OCI-LY7 (cell line): ENCODE data around the gene IGFBP1. TPM values are rescaled to one million over a fixed set of nuclear protein-coding genes. Genes with fewer than 3 reads are reported as not detected.
"Not testable (repeated sequence)": the region's sequence is repeated elsewhere in the genome, so short reads cannot be mapped to it uniquely, and the experiment has no call there.

Source experiments
- BruUV-seq: library from RNA; stranded (reverse); fragments of 400-500 nt; replicated peaks from 2 replicates; lab custom pipeline; 2021; lab: Mats Ljungman, UMichigan
- CTCF ChIA-PET: fragments of 300-600 bp; sonication (Branson Sonifier 250); formaldehyde crosslinking; loops from one replicate; lab custom pipeline; 2022; ENCODE audit warnings: antibody characterized with exemption; ENCODE audit not compliant: unreplicated experiment; lab: Charles Lee
- POLR2A ChIA-PET: fragments of 300-600 bp; sonication (Branson Sonifier 250); formaldehyde crosslinking; loops from one replicate; lab custom pipeline; 2022; ENCODE audit warnings: antibody characterized with exemption; lab: Charles Lee
- DNase-seq: peaks from one replicate; pipeline ENCODE4 v3.0.0-alpha.2; 2015; ENCODE audit warnings: low spot score
- H2AFZ ChIP-seq: fragments of 200-600 bp; sonication (generic), shearing (Covaris generic); 2 replicates; pipeline ENCODE4 v1.6.1; 2014; ENCODE audit warnings: mild to moderate bottlenecking, antibody characterized with exemption, low read length, moderate library complexity
- H3K27ac ChIP-seq: fragments of 200-600 bp; sonication (generic); 2 replicates; pipeline ENCODE4 v1.5.1; 2014; ENCODE audit warnings: mixed run types, low read depth, mild to moderate bottlenecking, moderate library complexity, low read length, inconsistent platforms; ENCODE audit not compliant: poor library complexity, severe bottlenecking
- H3K36me3 ChIP-seq: fragments of 200-600 bp; sonication (generic); 2 replicates; pipeline ENCODE4 v1.6.1; 2014; ENCODE audit warnings: mild to moderate bottlenecking, antibody characterized with exemption, low read length, moderate library complexity, mixed read lengths; ENCODE audit not compliant: insufficient read depth
- H3K4me1 ChIP-seq: fragments of 200-600 bp; sonication (generic); 2 replicates; pipeline ENCODE4 v1.5.1; 2014; ENCODE audit warnings: mild to moderate bottlenecking, low read length; ENCODE audit not compliant: insufficient read depth, poor library complexity, severe bottlenecking
- H3K4me2 ChIP-seq: fragments of 200-600 bp; sonication (generic); 2 replicates; pipeline ENCODE4 v1.6.1; 2014; ENCODE audit warnings: mild to moderate bottlenecking, low read length
- H3K4me3 ChIP-seq: fragments of 200-600 bp; sonication (generic); 2 replicates; pipeline ENCODE4 v1.5.1; 2014; ENCODE audit warnings: mild to moderate bottlenecking, low read depth, low read length; ENCODE audit not compliant: poor library complexity, severe bottlenecking
- H3K79me2 ChIP-seq: fragments of 200-600 bp; sonication (generic); 2 replicates; pipeline ENCODE4 v1.6.1; 2016; ENCODE audit warnings: low read depth, mild to moderate bottlenecking, low read length, moderate library complexity, mixed read lengths; ENCODE audit not compliant: insufficient read depth
- H3K9me2 ChIP-seq: fragments of 200-600 bp; sonication (generic); 2 replicates; pipeline ENCODE4 v1.6.1; 2016; ENCODE audit warnings: mild to moderate bottlenecking, low read length, mixed read lengths; ENCODE audit not compliant: insufficient read depth
- H3K9me3 ChIP-seq: fragments of 200-600 bp; sonication (generic); 2 replicates; pipeline ENCODE4 v1.6.1; 2014; ENCODE audit warnings: mild to moderate bottlenecking, mixed run types, low read length, mixed read lengths
- H4K20me1 ChIP-seq: fragments of 200-600 bp; sonication (generic); 2 replicates; pipeline ENCODE4 v1.6.1; 2014; ENCODE audit warnings: mild to moderate bottlenecking, antibody characterized with exemption, low read length, moderate library complexity, mixed read lengths; ENCODE audit not compliant: insufficient read depth
- CTCF ChIP-seq: fragments of 200-600 bp; sonication (generic); conservative IDR thresholded peaks from 2 replicates; pipeline ENCODE4 v1.5.1; 2014; ENCODE audit warnings: mild to moderate bottlenecking, antibody characterized with exemption, low read length, moderate library complexity, mixed read lengths
- EZH2phosphoT487 ChIP-seq: fragments of 200-600 bp; sonication (generic); IDR thresholded peaks from 2 replicates; pipeline ENCODE4 v1.6.1; 2018; ENCODE audit warnings: low read depth, borderline replicate concordance, mild to moderate bottlenecking, mixed run types, antibody characterized with exemption, low read length, moderate library complexity, mixed read lengths
- intact Hi-C: fragments of 100-400 bp; cut with micrococcal nuclease; formaldehyde crosslinking; loops from one replicate; pipeline ENCODE4 v1.10.0; 2022; ENCODE audit not compliant: unreplicated experiment
- total RNA-seq, 2 experiments: library from RNA; depleted of rRNA in 1 of 2; stranded (reverse); fragments of >200 nt in 1 of 2; shearing (Covaris generic) in 1 of 2; gene quantifications; 2 replicates each; pipeline ENCODE4 v1.2.3, GENCODE V29; 2014 to 2022

IGFBP1 gene
- total RNA-seq, 2 experiments from 2014 or later, result not detected

GRCh38 chr7:45938626-45939302 is 50.5 kb downstream of the IGFBP1 start:
- Histone ChIP-seq H3K9me2 (no peaks in the 10 kb centered on the region), H3K9me3 (no peaks in the 10 kb centered on the region), H2AFZ (no peak overlapping the region), H3K27ac (no peak overlapping the region), H3K4me3 (no peak overlapping the region), H3K4me2 (no peak overlapping the region), H3K4me1 (no peaks in the 10 kb centered on the region), H4K20me1 (no peaks in the 10 kb centered on the region), H3K36me3 (no peaks in the 10 kb centered on the region), H3K79me2 (no peaks in the 10 kb centered on the region)
- intact Hi-C loops, result no loop called here
- no peak for DNase-seq
- POLR2A ChIA-PET, result no interaction called here
- peak; percentile 24; the same call in 1 of the 2 replicates for TF ChIP-seq CTCF
- no peak for TF ChIP-seq EZH2phosphoT487
- CTCF ChIA-PET, result no interaction called here
- no TSS peak for BruUV-seq

GRCh38 chr7:45939574-45939973 is 51.3 kb downstream of the IGFBP1 start:
- POLR2A ChIA-PET, result no interaction called here
- BruUV-seq, result no TSS peak
- Histone ChIP-seq H4K20me1 (no peaks in the 10 kb centered on the region), H3K9me2 (no peaks in the 10 kb centered on the region), H3K4me2 (no peak overlapping the region), H2AFZ (no peak overlapping the region), H3K4me3 (no peak overlapping the region), H3K79me2 (no peaks in the 10 kb centered on the region), H3K27ac (no peak overlapping the region), H3K36me3 (no peaks in the 10 kb centered on the region), H3K4me1 (no peaks in the 10 kb centered on the region), H3K9me3 (no peaks in the 10 kb centered on the region)
- intact Hi-C loops, result no loop called here
- no peak for DNase-seq
- TF ChIP-seq EZH2phosphoT487 (no peak), CTCF (no peak)
- CTCF ChIA-PET, result no interaction called here

- H3K9me3 ChIP-seq, CTCF ChIA-PET, H4K20me1 ChIP-seq, intact Hi-C loops, DNase-seq, BruUV-seq, H3K4me2 ChIP-seq, H3K4me3 ChIP-seq, H3K36me3 ChIP-seq, H3K4me1 ChIP-seq, H3K27ac ChIP-seq, POLR2A ChIA-PET, H3K79me2 ChIP-seq, H3K9me2 ChIP-seq, H2AFZ ChIP-seq: not testable (repeated sequence)
These were observed 52.0 kb downstream of the IGFBP1 start for GRCh38 chr7:45940237-45940781.
